GM12801 (cell line): ENCODE data around the gene WDR88.

ENCODE experiments used
- TF ChIP-seq, protein P1 (sequence below): IDR thresholded peaks from one replicate; pipeline ENCODE4 v1.5.1; 2011; ENCODE audit warnings: control low read depth; ENCODE audit not compliant: insufficient read length; ENCODE audit errors: extremely low read depth

Gene WDR88

DNA sequence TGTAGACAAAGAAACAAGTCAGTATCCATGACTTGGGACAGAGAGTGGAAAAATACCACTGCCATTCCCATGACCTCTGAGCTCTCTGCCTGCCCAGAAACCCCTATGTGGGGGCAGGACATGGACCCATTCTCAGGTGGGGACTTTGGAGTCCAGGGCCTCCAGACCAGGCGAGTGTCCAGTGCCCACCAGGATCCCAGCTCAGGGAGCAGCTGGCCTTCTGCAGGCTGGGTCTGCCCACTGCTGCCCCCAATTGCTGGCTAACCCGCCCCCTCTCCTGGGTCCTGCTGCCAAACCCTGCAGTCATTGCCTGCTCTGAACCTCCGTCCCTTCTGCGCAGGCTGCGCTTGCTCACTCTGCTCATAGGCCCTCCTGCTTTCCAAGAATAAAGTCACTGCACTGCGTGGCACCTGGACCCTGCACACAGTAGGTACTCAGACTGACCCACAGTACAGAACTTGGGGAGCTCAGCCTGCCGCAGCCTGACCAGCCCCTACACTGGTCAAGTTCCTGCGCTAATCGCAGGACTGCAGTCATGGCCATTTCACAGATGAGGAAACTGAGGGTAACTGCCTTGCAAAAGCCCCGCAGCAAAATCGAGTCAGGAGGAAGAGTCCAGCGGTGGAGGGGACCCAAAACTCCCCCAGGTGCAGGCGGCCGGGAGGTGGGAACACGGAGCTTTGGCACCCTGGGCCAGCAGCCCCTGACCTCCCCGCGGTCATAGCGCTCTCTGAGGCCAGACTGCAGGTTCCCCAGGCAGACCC, 93.0 kb downstream of the WDR88 start:
- TF ChIP-seq, protein P1, sequence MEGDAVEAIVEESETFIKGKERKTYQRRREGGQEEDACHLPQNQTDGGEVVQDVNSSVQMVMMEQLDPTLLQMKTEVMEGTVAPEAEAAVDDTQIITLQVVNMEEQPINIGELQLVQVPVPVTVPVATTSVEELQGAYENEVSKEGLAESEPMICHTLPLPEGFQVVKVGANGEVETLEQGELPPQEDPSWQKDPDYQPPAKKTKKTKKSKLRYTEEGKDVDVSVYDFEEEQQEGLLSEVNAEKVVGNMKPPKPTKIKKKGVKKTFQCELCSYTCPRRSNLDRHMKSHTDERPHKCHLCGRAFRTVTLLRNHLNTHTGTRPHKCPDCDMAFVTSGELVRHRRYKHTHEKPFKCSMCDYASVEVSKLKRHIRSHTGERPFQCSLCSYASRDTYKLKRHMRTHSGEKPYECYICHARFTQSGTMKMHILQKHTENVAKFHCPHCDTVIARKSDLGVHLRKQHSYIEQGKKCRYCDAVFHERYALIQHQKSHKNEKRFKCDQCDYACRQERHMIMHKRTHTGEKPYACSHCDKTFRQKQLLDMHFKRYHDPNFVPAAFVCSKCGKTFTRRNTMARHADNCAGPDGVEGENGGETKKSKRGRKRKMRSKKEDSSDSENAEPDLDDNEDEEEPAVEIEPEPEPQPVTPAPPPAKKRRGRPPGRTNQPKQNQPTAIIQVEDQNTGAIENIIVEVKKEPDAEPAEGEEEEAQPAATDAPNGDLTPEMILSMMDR, result no peak
